ENCODE data around the gene ABCA12. TPM values are rescaled to one million over a fixed set of nuclear protein-coding genes. Genes with fewer than 3 reads are reported as not detected.

The ABCA12 gene
- total RNA-seq, 1 experiment from 2014 or later = 0.03 TPM

DNA sequence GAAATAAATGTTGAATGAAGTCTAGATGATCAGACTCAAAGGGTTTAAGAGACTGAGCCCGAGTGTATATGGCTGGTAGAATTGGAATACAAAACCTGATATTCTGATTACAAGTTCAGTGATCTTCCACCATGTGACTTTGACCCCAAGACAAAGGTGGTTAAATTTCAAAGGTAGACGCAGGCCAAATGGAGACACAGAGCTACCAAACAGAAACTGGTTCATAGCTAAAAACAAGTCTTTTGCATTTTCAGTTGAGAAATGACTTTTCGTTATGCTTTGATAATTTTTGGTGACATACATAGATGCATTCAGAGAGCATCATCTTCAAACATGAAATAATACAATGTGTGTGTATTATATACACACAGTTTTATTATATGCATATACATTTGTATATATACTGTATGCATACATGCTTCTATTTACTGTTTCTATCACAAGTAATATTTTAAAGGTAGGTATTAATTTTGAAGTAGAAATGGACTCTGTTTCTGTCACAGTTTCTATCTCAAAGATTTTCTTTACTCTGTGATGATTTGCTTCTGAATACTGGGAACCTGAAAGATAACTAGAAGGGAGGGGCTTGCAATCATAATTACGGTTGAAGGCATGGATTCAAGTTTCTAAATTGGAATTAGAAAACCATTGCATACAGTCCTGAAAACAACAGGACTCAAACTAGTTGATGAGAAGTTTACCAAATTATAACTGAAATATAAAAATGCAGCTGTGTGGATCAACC is 142.3 kb downstream of the ABCA12 start:
- intact Hi-C loops (cut with micrococcal nuclease; ENCODE audit: unreplicated experiment) = no loop called here
- CTCF ChIA-PET = no interaction called here

DNA sequence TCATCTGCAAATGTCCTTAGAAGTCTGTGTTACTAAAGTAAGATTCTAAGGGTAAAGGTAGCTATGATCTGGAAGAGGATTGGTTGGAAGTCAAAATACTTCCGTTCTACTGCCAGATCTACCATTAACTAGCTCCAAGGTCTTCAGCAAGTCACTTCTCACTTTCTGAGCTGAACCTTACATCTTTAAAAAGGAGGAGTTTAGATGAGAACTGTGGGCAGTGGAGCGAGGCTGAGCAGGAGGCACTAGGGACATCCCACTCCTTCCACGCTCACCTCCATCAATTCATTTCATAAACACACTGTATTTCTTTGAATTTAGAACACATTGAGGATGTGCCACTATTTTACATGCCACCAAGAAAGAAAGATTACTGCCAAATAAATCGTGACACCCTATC is 143.0 kb downstream of the ABCA12 start:
- DNase-seq (ENCODE audit: low read depth, low spot score) = no peak
- H3K4me1 ChIP-seq (ENCODE audit: control insufficient read depth, insufficient read depth, low read length) = no peaks in the 10 kb centered on the region
- no peak overlapping the region for H3K27ac ChIP-seq (ENCODE audit: low read length)
- POLR2A ChIA-PET = interaction anchor here (0.7 kb wide), 1 partner anchor 82 kb away, joined by 3 read pairs; no protein-coding TSS in a partner anchor
- TF ChIP-seq POLR2AphosphoS5 (IDR thresholded peaks at IDR 0.05; ENCODE audit: low read depth, low read length) (no peak), TCF7L2 (IDR thresholded peaks at IDR 0.05; ENCODE audit: low read depth, low read length) (no peak), SIN3A (IDR thresholded peaks at IDR 0.05; ENCODE audit: borderline replicate concordance, insufficient read depth, low read depth, low read length) (no peak)
- TF ChIP-seq, protein P1, sequence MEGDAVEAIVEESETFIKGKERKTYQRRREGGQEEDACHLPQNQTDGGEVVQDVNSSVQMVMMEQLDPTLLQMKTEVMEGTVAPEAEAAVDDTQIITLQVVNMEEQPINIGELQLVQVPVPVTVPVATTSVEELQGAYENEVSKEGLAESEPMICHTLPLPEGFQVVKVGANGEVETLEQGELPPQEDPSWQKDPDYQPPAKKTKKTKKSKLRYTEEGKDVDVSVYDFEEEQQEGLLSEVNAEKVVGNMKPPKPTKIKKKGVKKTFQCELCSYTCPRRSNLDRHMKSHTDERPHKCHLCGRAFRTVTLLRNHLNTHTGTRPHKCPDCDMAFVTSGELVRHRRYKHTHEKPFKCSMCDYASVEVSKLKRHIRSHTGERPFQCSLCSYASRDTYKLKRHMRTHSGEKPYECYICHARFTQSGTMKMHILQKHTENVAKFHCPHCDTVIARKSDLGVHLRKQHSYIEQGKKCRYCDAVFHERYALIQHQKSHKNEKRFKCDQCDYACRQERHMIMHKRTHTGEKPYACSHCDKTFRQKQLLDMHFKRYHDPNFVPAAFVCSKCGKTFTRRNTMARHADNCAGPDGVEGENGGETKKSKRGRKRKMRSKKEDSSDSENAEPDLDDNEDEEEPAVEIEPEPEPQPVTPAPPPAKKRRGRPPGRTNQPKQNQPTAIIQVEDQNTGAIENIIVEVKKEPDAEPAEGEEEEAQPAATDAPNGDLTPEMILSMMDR (IDR thresholded peaks at IDR 0.05) = no peak
- TF ChIP-seq, protein P2, sequence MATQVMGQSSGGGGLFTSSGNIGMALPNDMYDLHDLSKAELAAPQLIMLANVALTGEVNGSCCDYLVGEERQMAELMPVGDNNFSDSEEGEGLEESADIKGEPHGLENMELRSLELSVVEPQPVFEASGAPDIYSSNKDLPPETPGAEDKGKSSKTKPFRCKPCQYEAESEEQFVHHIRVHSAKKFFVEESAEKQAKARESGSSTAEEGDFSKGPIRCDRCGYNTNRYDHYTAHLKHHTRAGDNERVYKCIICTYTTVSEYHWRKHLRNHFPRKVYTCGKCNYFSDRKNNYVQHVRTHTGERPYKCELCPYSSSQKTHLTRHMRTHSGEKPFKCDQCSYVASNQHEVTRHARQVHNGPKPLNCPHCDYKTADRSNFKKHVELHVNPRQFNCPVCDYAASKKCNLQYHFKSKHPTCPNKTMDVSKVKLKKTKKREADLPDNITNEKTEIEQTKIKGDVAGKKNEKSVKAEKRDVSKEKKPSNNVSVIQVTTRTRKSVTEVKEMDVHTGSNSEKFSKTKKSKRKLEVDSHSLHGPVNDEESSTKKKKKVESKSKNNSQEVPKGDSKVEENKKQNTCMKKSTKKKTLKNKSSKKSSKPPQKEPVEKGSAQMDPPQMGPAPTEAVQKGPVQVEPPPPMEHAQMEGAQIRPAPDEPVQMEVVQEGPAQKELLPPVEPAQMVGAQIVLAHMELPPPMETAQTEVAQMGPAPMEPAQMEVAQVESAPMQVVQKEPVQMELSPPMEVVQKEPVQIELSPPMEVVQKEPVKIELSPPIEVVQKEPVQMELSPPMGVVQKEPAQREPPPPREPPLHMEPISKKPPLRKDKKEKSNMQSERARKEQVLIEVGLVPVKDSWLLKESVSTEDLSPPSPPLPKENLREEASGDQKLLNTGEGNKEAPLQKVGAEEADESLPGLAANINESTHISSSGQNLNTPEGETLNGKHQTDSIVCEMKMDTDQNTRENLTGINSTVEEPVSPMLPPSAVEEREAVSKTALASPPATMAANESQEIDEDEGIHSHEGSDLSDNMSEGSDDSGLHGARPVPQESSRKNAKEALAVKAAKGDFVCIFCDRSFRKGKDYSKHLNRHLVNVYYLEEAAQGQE (IDR thresholded peaks at IDR 0.05; ENCODE audit: insufficient read depth in 1 of 2, low read depth in 2 of 2, low read length in 1 of 2) = no peak
- in situ Hi-C loops (cut with HindIII; ENCODE audit: low pct_unique_long_range_greater_than_20kb, low sequenced_read_pairs) = no loop called here
- H3K36me3 ChIP-seq (ENCODE audit: control insufficient read depth, insufficient read depth, low read length) = no peaks in the 10 kb centered on the region
- ATAC-seq = no peak
- BruUV-seq (replicated peaks) = no TSS peak
- no peaks in the 10 kb centered on the region for H3K27me3 ChIP-seq (ENCODE audit: control insufficient read depth, insufficient read depth, low read length)
- no peaks in the 10 kb centered on the region for H3K9me3 ChIP-seq (ENCODE audit: control insufficient read depth, insufficient read depth, low read depth, low read length)
- CTCF ChIA-PET = no interaction called here
- intact Hi-C loops (cut with micrococcal nuclease; ENCODE audit: unreplicated experiment) = no loop called here
- H3K4me3 ChIP-seq (ENCODE audit: low read depth in 2 of 2, low read length in 2 of 2) = no peak overlapping the region

More for the DNA sequence above, 142.3 kb downstream of the ABCA12 start:
- H3K36me3 ChIP-seq (ENCODE audit: control insufficient read depth, insufficient read depth, low read length) = no peaks in the 10 kb centered on the region
- in situ Hi-C loops (cut with HindIII; ENCODE audit: low pct_unique_long_range_greater_than_20kb, low sequenced_read_pairs) = no loop called here
- no peaks in the 10 kb centered on the region for H3K27me3 ChIP-seq (ENCODE audit: control insufficient read depth, insufficient read depth, low read length)
- ATAC-seq (no peak), DNase-seq (ENCODE audit: low read depth, low spot score) (no peak)
- no peak overlapping the region for H3K4me3 ChIP-seq (ENCODE audit: low read depth in 2 of 2, low read length in 2 of 2)
- no peak overlapping the region for H3K27ac ChIP-seq (ENCODE audit: low read length)
- TF ChIP-seq, protein P1 (IDR thresholded peaks at IDR 0.05) = no peak
- TF ChIP-seq TCF7L2 (IDR thresholded peaks at IDR 0.05; ENCODE audit: low read depth, low read length) (no peak), POLR2AphosphoS5 (IDR thresholded peaks at IDR 0.05; ENCODE audit: low read depth, low read length) (no peak), SIN3A (IDR thresholded peaks at IDR 0.05; ENCODE audit: borderline replicate concordance, insufficient read depth, low read depth, low read length) (no peak)
- TF ChIP-seq, protein P2 (IDR thresholded peaks at IDR 0.05; ENCODE audit: insufficient read depth in 1 of 2, low read depth in 2 of 2, low read length in 1 of 2) = no peak
- H3K4me1 ChIP-seq (ENCODE audit: control insufficient read depth, insufficient read depth, low read length) = no peaks in the 10 kb centered on the region
- no peaks in the 10 kb centered on the region for H3K9me3 ChIP-seq (ENCODE audit: control insufficient read depth, insufficient read depth, low read depth, low read length)
- POLR2A ChIA-PET = interaction anchor here (0.7 kb wide), 1 partner anchor 81 kb away, joined by 3 read pairs; no protein-coding TSS in a partner anchor
- BruUV-seq (replicated peaks) = no TSS peak

Measured in Panc1 (cell line).